ENCODE results near the gene GTPBP4. TPM values are rescaled to one million over a fixed set of nuclear protein-coding genes. Genes with fewer than 3 reads are reported as not detected.

The GTPBP4 gene
- total RNA-seq, 1 donor from 2014 or later, result 24.7 TPM

DNA sequence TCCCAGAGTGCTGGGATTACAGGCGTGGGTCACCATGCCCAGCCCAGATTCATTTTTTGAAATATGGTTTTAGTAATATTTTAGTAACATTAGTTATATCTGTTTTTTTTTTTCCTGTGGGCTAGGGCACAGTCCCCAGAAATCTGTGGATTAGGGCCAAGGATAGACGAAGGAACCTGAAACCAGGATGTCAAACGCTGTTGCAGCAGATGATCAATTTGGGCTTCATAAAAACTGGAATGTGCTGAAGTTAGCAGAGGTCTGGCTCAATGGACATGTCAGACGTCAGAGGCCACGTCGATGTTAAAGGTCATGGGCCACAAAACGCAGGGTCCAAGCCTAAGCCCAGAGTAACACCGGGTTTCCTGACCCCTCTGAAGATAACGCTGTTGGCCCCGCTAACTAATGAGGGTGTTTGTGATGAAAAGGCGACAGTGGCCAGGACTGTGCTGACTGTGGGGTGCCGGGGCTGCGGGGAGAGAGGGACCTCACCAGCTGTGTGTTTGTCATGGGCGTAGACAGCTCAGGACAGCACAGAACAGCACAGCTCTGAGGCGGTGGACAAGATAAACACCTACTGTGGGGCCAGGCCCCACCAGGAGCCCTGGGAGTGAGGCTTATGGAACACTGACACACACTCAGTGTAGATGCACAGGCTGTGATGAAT, 23.8 kb upstream of the GTPBP4 start:
- DNase-seq (no peak), ATAC-seq (ENCODE audit: poor library complexity) (no peak)
- intact Hi-C loops (cut with DNase I), result no loop called here

GRCh38 chr10:964988-965417, 23.2 kb upstream of the GTPBP4 start:
- DNase-seq, result no peak
- intact Hi-C loops (cut with DNase I), result no loop called here
- ATAC-seq (ENCODE audit: poor library complexity), result no peak

GRCh38 chr10:966466-967235, 21.6 kb upstream of the GTPBP4 start:
- no peak for ATAC-seq (ENCODE audit: poor library complexity)
- no peak for DNase-seq
- intact Hi-C loops (cut with DNase I), result no loop called here

- intact Hi-C loops (cut with DNase I), result no loop called here
- ATAC-seq (ENCODE audit: poor library complexity) (no peak), DNase-seq (no peak)
These were observed 19.6 kb upstream of the GTPBP4 start for GRCh38 chr10:968546-969199.

- no peak for DNase-seq
- intact Hi-C loops (cut with DNase I), result no loop called here
- no peak for ATAC-seq (ENCODE audit: poor library complexity)
These were observed 18.6 kb upstream of the GTPBP4 start for GRCh38 chr10:969473-970150.

- intact Hi-C loops (cut with DNase I), result no loop called here
- ATAC-seq (ENCODE audit: poor library complexity), result peak; percentile 48
These were observed 17.7 kb upstream of the GTPBP4 start for GRCh38 chr10:970311-971149.

DNA sequence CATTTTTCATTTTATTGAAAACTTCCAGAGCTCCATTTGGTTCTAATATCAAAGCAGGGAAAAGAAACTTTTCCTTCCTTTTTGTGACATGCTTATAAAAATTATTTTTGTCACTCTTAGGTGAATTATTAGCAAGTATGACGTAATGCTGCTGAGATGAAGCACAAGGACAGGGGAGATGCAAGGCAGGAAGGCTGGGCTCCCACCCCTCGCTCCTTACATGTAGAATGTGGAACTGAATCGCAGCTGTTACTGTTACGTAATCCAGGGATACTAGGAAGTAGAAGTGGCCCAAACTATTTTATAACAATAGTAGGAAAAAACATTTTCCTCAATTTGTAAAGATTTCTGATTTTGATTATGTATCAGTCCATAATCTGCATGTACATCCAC, 17.1 kb upstream of the GTPBP4 start:
- DNase-seq, result peak; percentile 58

More at GRCh38 chr10:970311-971149, 17.7 kb upstream of the GTPBP4 start:
- DNase-seq, result no peak

GRCh38 chr10:971613-972012, 16.6 kb upstream of the GTPBP4 start:
- intact Hi-C loops (cut with DNase I), result no loop called here
- ATAC-seq (ENCODE audit: poor library complexity), result peak; percentile 40
- no peak for DNase-seq

More for the DNA sequence above, 17.1 kb upstream of the GTPBP4 start:
- intact Hi-C loops (cut with DNase I), result no loop called here
- peak; percentile 66 for ATAC-seq (ENCODE audit: poor library complexity)

DNA sequence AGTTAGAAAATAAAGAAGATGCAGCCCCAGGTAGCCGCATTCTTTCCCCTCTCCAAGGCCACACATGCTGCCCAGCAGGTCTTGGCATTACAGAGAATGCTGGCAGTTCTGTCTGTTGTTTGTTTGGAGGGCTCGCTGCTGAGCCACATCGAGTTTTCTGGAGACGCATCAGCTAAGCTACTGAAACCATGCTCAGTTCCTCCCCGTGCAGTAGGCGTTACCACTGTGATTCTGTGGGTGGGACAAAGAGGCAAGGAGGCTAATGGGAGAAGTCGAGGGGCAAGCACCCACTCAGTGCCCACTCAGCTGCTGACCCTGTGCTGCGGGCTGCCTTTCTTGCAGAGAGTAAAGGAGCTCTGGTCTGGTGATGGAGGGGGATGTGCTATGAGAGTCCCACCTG, 15.5 kb upstream of the GTPBP4 start:
- ATAC-seq (ENCODE audit: poor library complexity), result no peak
- intact Hi-C loops (cut with DNase I), result no loop called here
- no peak for DNase-seq

DNA sequence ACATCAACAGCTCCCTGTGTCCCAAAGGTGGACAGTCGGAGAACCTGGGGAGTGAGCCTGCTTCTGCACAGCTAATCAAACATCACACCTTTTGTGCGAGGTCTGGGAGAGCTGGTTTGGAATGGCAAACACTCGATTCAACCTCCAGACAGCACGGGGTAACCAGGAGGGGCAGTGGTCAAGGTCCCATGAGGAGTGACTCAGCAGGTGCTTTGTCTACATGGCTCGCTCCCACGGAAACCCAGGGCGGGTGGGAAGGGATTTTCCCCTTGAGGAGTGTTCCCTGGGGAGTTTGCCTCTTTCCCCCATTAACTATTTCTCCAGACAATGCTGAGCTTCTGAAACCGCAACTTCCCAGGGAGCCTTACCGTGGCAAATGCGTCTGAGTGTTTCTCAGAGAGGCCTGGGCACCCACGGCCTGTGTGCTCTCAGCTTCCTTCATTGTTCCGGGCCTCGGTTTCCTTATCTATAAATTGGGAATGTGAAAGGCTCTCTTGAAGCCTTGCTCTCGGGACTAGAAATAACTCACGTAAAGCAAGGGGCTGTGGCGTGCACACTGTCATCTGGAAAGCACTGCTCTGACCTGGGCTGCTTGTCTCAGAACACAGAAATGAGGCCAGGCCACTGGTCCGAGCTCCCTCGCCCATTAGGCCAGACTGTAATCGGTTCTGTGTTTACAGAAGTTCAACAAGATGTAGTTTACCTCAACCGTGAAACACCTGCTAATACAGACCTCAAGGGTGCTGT, 14.0 kb upstream of the GTPBP4 start:
- ATAC-seq (ENCODE audit: poor library complexity) (no peak), DNase-seq (no peak)
- intact Hi-C loops (cut with DNase I), result no loop called here

DNA sequence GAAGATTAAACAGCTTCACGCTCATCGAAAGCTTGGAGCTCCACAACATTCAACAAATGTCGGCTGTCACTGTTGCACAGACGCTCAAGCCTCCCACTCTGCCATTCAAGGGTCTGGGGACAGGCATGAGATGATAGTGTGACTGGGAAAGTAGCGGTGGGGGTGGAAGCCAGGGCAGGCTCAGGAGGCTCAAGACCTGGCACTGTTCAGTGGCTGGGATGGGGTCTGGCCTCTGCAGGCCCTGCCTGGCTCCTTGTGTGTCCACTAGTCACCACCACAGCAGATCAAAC, 13.5 kb upstream of the GTPBP4 start:
- intact Hi-C loops (cut with DNase I), result no loop called here
- no peak for DNase-seq
- no peak for ATAC-seq (ENCODE audit: poor library complexity)

DNA sequence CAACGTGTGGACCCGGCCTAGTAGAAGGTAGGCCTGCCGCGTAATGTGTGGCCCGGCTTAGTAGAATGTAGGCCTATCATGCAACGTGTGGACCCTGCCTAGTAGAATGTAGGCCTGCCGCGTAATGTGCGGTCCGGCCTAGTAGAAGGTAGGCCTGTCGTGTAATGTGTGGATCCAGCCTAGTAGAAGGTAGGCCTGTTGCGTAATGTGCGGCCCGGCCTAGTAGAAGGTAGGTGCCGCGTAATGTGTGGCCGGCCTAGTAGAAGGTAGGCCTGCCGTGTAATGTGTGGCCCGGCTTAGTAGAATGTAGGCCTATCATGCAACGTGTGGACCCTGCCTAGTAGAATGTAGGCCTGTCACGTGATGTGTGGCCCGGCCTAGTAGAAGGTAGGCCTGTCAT, 11.9 kb upstream of the GTPBP4 start:
- intact Hi-C loops (cut with DNase I), result no loop called here
- DNase-seq, result no peak
- ATAC-seq (ENCODE audit: poor library complexity), result no peak

DNA sequence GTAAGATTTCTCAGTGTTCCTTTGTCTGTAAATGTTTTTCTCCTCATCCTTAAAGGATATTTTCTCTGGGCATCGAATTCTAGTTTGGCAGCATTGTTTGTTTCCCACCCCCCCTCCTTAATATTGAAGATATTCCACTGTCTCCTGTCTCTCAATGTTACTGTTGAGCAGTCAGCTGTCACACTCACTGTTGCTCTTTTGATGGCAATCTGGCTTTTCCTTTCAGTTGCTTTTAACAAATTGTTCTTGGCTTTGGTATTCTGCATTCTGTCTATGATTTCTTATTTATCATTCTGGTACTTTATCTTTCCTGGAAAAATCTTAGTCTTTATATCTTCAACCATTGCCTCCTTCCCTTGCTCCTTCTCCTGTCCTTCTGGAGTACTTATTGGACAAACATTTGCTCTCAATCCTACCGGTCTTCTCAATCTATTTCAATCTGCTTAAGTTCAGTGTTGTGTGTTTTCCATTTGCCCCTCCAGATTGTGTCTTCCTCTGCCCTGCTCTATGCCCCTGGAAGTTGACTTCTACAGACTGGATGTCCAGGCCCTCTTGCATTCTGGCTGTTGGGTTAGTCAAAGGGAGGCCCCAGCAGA, 9.3 kb upstream of the GTPBP4 start:
- intact Hi-C loops (cut with DNase I), result no loop called here
- ATAC-seq (ENCODE audit: poor library complexity) (no peak), DNase-seq (no peak)

GRCh38 chr10:980468-981093, 7.7 kb upstream of the GTPBP4 start:
- ATAC-seq (ENCODE audit: poor library complexity) (no peak), DNase-seq (no peak)
- intact Hi-C loops (cut with DNase I), result no loop called here

GRCh38 chr10:983401-983800, 4.8 kb upstream of the GTPBP4 start:
- no peak for ATAC-seq (ENCODE audit: poor library complexity)
- DNase-seq, result no peak
- intact Hi-C loops (cut with DNase I), result no loop called here

GRCh38 chr10:983971-984655, 4.1 kb upstream of the GTPBP4 start:
- no peak for ATAC-seq (ENCODE audit: poor library complexity)
- intact Hi-C loops (cut with DNase I), result no loop called here
- DNase-seq, result no peak

DNA sequence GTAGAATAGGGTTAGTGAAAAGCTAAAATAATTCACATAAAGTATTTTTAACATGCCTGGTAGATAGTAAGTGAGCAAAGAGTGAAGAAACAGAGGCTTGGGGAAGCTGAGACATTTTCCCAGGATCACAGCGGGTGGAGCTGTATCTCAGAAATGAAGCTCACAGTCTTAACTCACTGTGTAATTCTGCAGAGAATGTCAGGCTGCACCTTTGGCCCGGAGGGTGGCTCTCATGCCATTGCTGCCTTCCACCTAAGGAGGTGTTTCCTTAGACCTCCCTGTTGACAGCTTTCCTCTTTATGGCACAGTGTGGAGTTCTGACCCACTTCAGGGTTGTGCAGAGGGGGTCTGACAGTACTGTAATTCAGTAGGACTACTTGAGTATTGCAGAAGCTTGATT, 2.9 kb upstream of the GTPBP4 start:
- intact Hi-C loops (cut with DNase I), result no loop called here
- DNase-seq, result no peak
- ATAC-seq (ENCODE audit: poor library complexity), result no peak

All from Right ventricle myocardium superior (tissue), 1 donor.